K562 (cell line): Measurements from ENCODE around the gene DPM2. TPM values are rescaled to one million over a fixed set of nuclear protein-coding genes. Genes with fewer than 3 reads are reported as not detected.

Experiments used
- ARID2 ChIP-seq: fragments of 450-650 bp; IDR thresholded peaks from 2 replicates; pipeline ENCODE4 v1.6.1; 2017; ENCODE audit warnings: antibody characterized with exemption, mild to moderate bottlenecking
- HMG20B ChIP-seq: fragments of 250-450 bp; sonication (Bioruptor Pico); IDR thresholded peaks from 2 replicates; pipeline ENCODE4 v1.5.0; 2021; ENCODE audit warnings: mild to moderate bottlenecking
- NCOA1 ChIP-seq: fragments of 450-650 bp; IDR thresholded peaks from 2 replicates; pipeline ENCODE4 v1.6.1; 2016; ENCODE audit warnings: low read depth
- NFIX ChIP-seq: fragments of 250-450 bp; sonication (Bioruptor Pico); IDR thresholded peaks from 2 replicates; pipeline ENCODE4 v1.4.0; 2020; ENCODE audit warnings: low read depth, mild to moderate bottlenecking, moderate library complexity
- PML ChIP-seq: IDR thresholded peaks from 2 replicates; pipeline ENCODE4 v1.6.1; 2012; ENCODE audit warnings: low read length, inconsistent platforms
- POLR2AphosphoS2 ChIP-seq: IDR thresholded peaks from 2 replicates; pipeline ENCODE4 v1.6.1; 2012; ENCODE audit warnings: low read length, improper control_type of control experiment
- POLR2AphosphoS5 ChIP-seq: IDR thresholded peaks from 2 replicates; pipeline ENCODE4 v1.6.1; 2011; ENCODE audit warnings: mild to moderate bottlenecking, low read depth, low read length, moderate library complexity; ENCODE audit not compliant: control insufficient read depth, insufficient read depth
- RBM15 ChIP-seq: fragments of 200-400 bp; formaldehyde crosslinking; IDR thresholded peaks from 2 replicates; pipeline ENCODE4 v1.6.1; 2018; ENCODE audit warnings: mild to moderate bottlenecking, low read length, moderate library complexity; ENCODE audit not compliant: insufficient read depth
- RUNX1 ChIP-seq: sonication (generic); IDR thresholded peaks from 2 replicates; pipeline ENCODE4 v1.6.1; 2016; ENCODE audit warnings: antibody characterized with exemption, low read depth
- SIN3A ChIP-seq, 2 experiments: fragments of 150-350 bp in 1 of 2; IDR thresholded peaks; 2 replicates each; pipeline ENCODE4 v1.6.1; 2011 to 2016; ENCODE audit warnings: borderline replicate concordance in 2 of 2, low read depth in 2 of 2, low read length in 2 of 2, mild to moderate bottlenecking in 2 of 2, moderate library complexity in 2 of 2; ENCODE audit not compliant: control insufficient read depth in 1 of 2
- TGIF2 ChIP-seq: sonication (generic); formaldehyde crosslinking; IDR thresholded peaks from 2 replicates; pipeline ENCODE4 v1.8.1; 2022; ENCODE audit warnings: mild to moderate bottlenecking, missing genetic modification reagents, moderate library complexity
- ZBTB5 ChIP-seq: fragments of 450-650 bp; IDR thresholded peaks from 2 replicates; pipeline ENCODE4 v1.6.1; 2017; ENCODE audit warnings: antibody characterized with exemption
- ZNF134 ChIP-seq: fragments of 250-450 bp; sonication (Bioruptor Pico); conservative IDR thresholded peaks from 2 replicates; pipeline ENCODE4 v1.4.0; 2020
- ZNF316 ChIP-seq: fragments of 450-650 bp; IDR thresholded peaks from 2 replicates; pipeline ENCODE4 v1.6.1; 2016
- ZNF436 ChIP-seq: fragments of 250-450, 450-650 bp; sonication (Bioruptor Pico); formaldehyde crosslinking; IDR thresholded peaks from 2 replicates; pipeline ENCODE4 v1.7.0; 2020; ENCODE audit warnings: mild to moderate bottlenecking
- ZNF445 ChIP-seq: fragments of 250-450 bp; sonication (Bioruptor Pico); IDR thresholded peaks from 2 replicates; pipeline ENCODE4 v1.4.0; 2020; ENCODE audit warnings: low read depth, mild to moderate bottlenecking, moderate library complexity
- ZNF609 ChIP-seq: sonication (generic); formaldehyde crosslinking; IDR thresholded peaks from 2 replicates; pipeline ENCODE4 v1.8.1; 2023; ENCODE audit warnings: missing genetic modification reagents, mild to moderate bottlenecking, borderline replicate concordance
- polyA plus RNA-seq, 8 experiments: library from polyadenylated mRNA; depleted of rRNA in 4 of 8; stranded (reverse) in 5 of 8; unstranded in 3 of 8; fragments of >200 nt; fragmentation: Nextera tagmentation in 2 of 8; fragmentation: Illumina TruSeq in 1 of 8; extraction: Ambion mirVana in 2 of 8; extraction: Trizol in 1 of 8; gene quantifications; 2 replicates each; pipeline versions ENCODE4 v1.2.1 to v1.2.3, GENCODE V29; 2011 to 2014; ENCODE audit warnings: inconsistent platforms in 1 of 8, missing spikeins in 1 of 8
- total RNA-seq, 7 experiments: library from RNA; depleted of rRNA in 6 of 7; stranded (reverse); fragments of >200 nt in 6 of 7; fragmentation: Illumina TruSeq in 2 of 7; extraction: Trizol in 2 of 7; gene quantifications; 2 replicates each; pipeline versions ENCODE4 v1.2.1 to v1.2.3, GENCODE V29; 2011 to 2021; ENCODE audit warnings: low replicate concordance in 1 of 7
- TF ChIP-seq, protein P1 (sequence below): fragments of 250-450 bp; sonication (Bioruptor Pico); IDR thresholded peaks from 2 replicates; pipeline ENCODE4 v1.8.0; 2022; ENCODE audit warnings: moderate library complexity, mild to moderate bottlenecking, inconsistent platforms
- TF ChIP-seq, protein P2 (sequence below): sonication (generic); formaldehyde crosslinking; IDR thresholded peaks from 2 replicates; pipeline ENCODE4 v1.9.0; 2022; ENCODE audit warnings: mild to moderate bottlenecking, missing genetic modification reagents

DPM2 gene
- total and polyA plus RNA-seq, 9 of the 15 experiments (the other 6 are each of a cell fraction or from before 2014, with no cell fraction given): 43.5 to 126 (median 71.1) TPM

DNA sequence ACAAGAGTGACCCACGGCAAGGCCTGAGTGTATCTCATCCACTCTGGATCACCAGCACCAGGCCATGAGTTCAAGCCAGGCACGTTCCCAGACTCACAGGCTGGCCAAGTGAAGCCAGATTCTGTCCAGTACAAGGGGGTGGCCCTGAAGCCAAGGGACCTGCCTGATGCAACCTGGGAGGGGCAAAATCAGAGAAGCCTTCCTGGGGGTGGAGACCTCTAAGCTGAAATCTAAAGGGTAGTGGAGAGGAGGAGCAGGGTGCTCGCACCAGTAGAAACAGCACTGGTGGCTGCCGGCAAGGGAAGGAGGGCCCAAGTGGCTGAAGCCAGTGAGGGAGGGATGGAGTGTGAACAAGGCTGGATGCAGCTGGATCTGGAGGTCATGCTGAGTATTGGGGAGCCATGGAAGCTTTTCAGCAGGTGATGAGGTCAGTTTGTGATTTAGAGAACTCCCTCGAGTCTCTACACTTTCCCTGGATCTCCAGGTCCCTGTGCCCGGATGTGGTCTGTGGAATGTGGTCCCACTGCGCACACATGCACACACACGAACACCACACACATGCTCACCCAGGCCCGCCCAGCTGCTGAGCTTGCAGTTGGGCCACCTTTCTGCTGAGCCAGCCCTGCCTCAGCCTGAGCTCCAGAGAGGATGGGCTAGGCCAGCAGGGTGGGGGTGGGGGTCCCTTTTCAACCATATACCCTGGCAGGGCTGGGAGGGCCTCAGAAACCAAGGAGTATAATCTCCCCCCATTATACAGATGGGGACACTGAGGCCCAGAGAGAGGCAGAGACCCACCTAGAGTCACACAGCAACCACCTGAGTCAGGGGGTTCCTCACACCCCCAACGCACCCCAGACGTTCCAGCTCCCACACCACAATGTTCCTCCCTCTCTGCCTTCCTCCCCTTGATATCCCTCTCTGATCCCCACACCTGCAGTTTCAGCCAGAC is 8.7 kb downstream of the DPM2 start (continued):
- TF ChIP-seq POLR2AphosphoS5: peak; percentile 12; the same call in 1 of the 2 replicates
- TF ChIP-seq RBM15: no peak
- TF ChIP-seq ARID2: no peak
- no peak for TF ChIP-seq ZNF316
- TF ChIP-seq PML: no peak
- TF ChIP-seq, protein P1, sequence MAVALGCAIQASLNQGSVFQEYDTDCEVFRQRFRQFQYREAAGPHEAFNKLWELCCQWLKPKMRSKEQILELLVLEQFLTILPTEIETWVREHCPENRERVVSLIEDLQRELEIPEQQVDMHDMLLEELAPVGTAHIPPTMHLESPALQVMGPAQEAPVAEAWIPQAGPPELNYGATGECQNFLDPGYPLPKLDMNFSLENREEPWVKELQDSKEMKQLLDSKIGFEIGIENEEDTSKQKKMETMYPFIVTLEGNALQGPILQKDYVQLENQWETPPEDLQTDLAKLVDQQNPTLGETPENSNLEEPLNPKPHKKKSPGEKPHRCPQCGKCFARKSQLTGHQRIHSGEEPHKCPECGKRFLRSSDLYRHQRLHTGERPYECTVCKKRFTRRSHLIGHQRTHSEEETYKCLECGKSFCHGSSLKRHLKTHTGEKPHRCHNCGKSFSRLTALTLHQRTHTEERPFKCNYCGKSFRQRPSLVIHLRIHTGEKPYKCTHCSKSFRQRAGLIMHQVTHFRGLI: no peak
- TF ChIP-seq POLR2AphosphoS2: no peak
- TF ChIP-seq ZNF609 (CRISPR knock-in tag): no peak
- TF ChIP-seq RUNX1: no peak
- no peak for TF ChIP-seq NCOA1
- no peak for TF ChIP-seq SIN3A (IDR thresholded peaks at IDR 0.05; ENCODE audit: borderline replicate concordance in 2 of 2, control insufficient read depth in 1 of 2, low read depth in 2 of 2, low read length in 2 of 2)
- no peak for TF ChIP-seq ZNF445 (CRISPR knock-in tag)
- TF ChIP-seq HMG20B (CRISPR knock-in tag): no peak
- TF ChIP-seq ZNF436: no peak
- TF ChIP-seq ZBTB5: no peak
- no peak for TF ChIP-seq NFIX (CRISPR knock-in tag)
- TF ChIP-seq TGIF2 (CRISPR knock-in tag): no peak
- TF ChIP-seq, protein P2, sequence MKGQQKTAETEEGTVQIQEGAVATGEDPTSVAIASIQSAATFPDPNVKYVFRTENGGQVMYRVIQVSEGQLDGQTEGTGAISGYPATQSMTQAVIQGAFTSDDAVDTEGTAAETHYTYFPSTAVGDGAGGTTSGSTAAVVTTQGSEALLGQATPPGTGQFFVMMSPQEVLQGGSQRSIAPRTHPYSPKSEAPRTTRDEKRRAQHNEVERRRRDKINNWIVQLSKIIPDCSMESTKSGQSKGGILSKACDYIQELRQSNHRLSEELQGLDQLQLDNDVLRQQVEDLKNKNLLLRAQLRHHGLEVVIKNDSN (CRISPR knock-in tag): no peak
- no peak for TF ChIP-seq ZNF134
